Esophagus muscularis mucosa (tissue), 4 donors: ENCODE measurements around the gene MATN3.

Experiments
- EP300 ChIP-seq: sonication (generic); formaldehyde crosslinking; IDR thresholded peaks from one replicate; pipeline ENCODE4 v1.6.1; 2017; ENCODE audit warnings: antibody characterized with exemption
- POLR2A ChIP-seq: fragments of 450-650 bp; IDR thresholded peaks from one replicate; pipeline ENCODE4 v1.6.1; 2017; ENCODE audit warnings: antibody characterized with exemption, moderate library complexity, mild to moderate bottlenecking, low read depth
- POLR2AphosphoS5 ChIP-seq, 2 donors: sonication (generic); formaldehyde crosslinking; IDR thresholded peaks; one replicate each; pipeline ENCODE4 v1.6.1; 2017; ENCODE audit warnings: antibody characterized with exemption in 2 of 2
- TF ChIP-seq, protein P1 (sequence below), 3 experiments: fragments of 200-600 bp in 2 of 3; fragments of 450-650 bp in 1 of 3; sonication (generic) in 2 of 3; IDR thresholded peaks; one replicate each; pipeline ENCODE4 v1.5.1; 2017 to 2019; ENCODE audit warnings: antibody characterized with exemption in 3 of 3, mild to moderate bottlenecking in 2 of 3, moderate library complexity in 1 of 3

DNA sequence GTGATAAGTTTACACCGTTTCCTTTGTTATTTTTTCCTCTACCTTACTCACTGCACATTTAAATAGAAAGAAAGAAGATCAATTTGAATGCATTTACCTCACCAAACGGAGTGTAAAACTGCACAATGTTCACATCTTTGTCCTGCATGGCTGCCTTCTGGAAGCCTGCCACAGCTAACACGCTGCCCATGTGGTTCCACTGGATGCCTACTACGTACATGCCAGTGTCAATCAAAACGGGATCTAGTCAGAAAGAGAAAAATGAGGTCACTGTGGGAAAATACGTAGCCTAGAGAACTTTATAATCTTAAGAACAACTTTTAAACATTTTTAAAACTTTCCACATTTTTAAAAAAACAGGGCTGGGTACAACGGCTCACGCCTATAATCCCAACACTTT lies 39.0 kb downstream of the MATN3 start:
- TF ChIP-seq, protein P1, sequence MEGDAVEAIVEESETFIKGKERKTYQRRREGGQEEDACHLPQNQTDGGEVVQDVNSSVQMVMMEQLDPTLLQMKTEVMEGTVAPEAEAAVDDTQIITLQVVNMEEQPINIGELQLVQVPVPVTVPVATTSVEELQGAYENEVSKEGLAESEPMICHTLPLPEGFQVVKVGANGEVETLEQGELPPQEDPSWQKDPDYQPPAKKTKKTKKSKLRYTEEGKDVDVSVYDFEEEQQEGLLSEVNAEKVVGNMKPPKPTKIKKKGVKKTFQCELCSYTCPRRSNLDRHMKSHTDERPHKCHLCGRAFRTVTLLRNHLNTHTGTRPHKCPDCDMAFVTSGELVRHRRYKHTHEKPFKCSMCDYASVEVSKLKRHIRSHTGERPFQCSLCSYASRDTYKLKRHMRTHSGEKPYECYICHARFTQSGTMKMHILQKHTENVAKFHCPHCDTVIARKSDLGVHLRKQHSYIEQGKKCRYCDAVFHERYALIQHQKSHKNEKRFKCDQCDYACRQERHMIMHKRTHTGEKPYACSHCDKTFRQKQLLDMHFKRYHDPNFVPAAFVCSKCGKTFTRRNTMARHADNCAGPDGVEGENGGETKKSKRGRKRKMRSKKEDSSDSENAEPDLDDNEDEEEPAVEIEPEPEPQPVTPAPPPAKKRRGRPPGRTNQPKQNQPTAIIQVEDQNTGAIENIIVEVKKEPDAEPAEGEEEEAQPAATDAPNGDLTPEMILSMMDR (IDR thresholded peaks at IDR 0.05), result no peak
- TF ChIP-seq POLR2A, result no peak
- no peak for TF ChIP-seq POLR2AphosphoS5 (IDR thresholded peaks at IDR 0.05)
- no peak for TF ChIP-seq EP300
